Measurements from ENCODE around the gene KDM2B. TPM values are rescaled to one million over a fixed set of nuclear protein-coding genes. Genes with fewer than 3 reads are reported as not detected.

Gene KDM2B
- total RNA-seq, 4 donors from 2014 or later: 13.6 to 23.5 (median 20.0) TPM

GRCh38 chr12:121508533-121508932 is 72.3 kb downstream of the KDM2B start:
- intact Hi-C loops (cut with DNase I): no loop called here
- DNase-seq (ENCODE audit: extremely low spot score): no peak
- H3K4me1 ChIP-seq: no peaks in the 10 kb centered on the region
- H3K9me3 ChIP-seq: no peaks in the 10 kb centered on the region
- peaks cover 0 to 71% (median 53%) of the 10 kb centered on the region in 4 donors for H3K36me3 ChIP-seq
- H3K27me3 ChIP-seq: no peaks in the 10 kb centered on the region
- no peak overlapping the region for H3K27ac ChIP-seq (replicated peaks in 1 of 4)
- TF ChIP-seq EP300 (IDR thresholded peaks at IDR 0.05) (no peak), CTCF (IDR thresholded peaks at IDR 0.05) (no peak), POLR2A (IDR thresholded peaks at IDR 0.05; ENCODE audit: low read depth) (no peak), POLR2AphosphoS5 (IDR thresholded peaks at IDR 0.05) (no peak)
- WGBS: 92% methylated on average over 8 of the region's 11 CpGs
- no peak overlapping the region for H3K4me3 ChIP-seq

GRCh38 chr12:121507984-121508383 is 72.8 kb downstream of the KDM2B start:
- no peak overlapping the region for H3K27ac ChIP-seq (replicated peaks in 1 of 4)
- TF ChIP-seq POLR2A (IDR thresholded peaks at IDR 0.05; ENCODE audit: low read depth) (no peak), POLR2AphosphoS5 (IDR thresholded peaks at IDR 0.05) (no peak), CTCF (IDR thresholded peaks at IDR 0.05) (no peak), EP300 (IDR thresholded peaks at IDR 0.05) (no peak)
- H3K4me3 ChIP-seq: no peak overlapping the region
- 96% methylated on average over 3 of the region's 3 CpGs for WGBS
- peaks cover 0 to 71% (median 48%) of the 10 kb centered on the region in 4 donors for H3K36me3 ChIP-seq
- H3K4me1 ChIP-seq: no peaks in the 10 kb centered on the region
- DNase-seq (ENCODE audit: extremely low spot score): no peak
- H3K27me3 ChIP-seq: no peaks in the 10 kb centered on the region
- intact Hi-C loops (cut with DNase I): no loop called here
- H3K9me3 ChIP-seq: no peaks in the 10 kb centered on the region

GRCh38 chr12:121507245-121507644 is 73.6 kb downstream of the KDM2B start:
- Histone ChIP-seq H3K4me3 (no peak overlapping the region), H3K4me1 (no peaks in the 10 kb centered on the region), H3K27me3 (no peaks in the 10 kb centered on the region), H3K36me3 (peaks cover 0 to 65% (median 42%) of the 10 kb centered on the region in 4 donors), H3K27ac (replicated peaks in 1 of 4) (no peak overlapping the region), H3K9me3 (no peaks in the 10 kb centered on the region)
- DNase-seq (ENCODE audit: extremely low spot score): no peak
- 92% methylated on average over 8 of the region's 8 CpGs for WGBS
- intact Hi-C loops (cut with DNase I): no loop called here
- no peak for TF ChIP-seq CTCF (IDR thresholded peaks at IDR 0.05)
- TF ChIP-seq POLR2A (IDR thresholded peaks at IDR 0.05; ENCODE audit: low read depth): no peak
- no peak for TF ChIP-seq POLR2AphosphoS5 (IDR thresholded peaks at IDR 0.05)
- TF ChIP-seq EP300 (IDR thresholded peaks at IDR 0.05): no peak

- Histone ChIP-seq H3K4me3 (no peak overlapping the region), H3K36me3 (peaks cover 0 to 56% (median 37%) of the 10 kb centered on the region in 4 donors), H3K27ac (replicated peaks in 1 of 4) (no peak overlapping the region), H3K27me3 (no peaks in the 10 kb centered on the region), H3K9me3 (no peaks in the 10 kb centered on the region), H3K4me1 (peaks cover 2 to 9% (median 5%) of the 10 kb centered on the region in 4 donors)
- intact Hi-C loops (cut with DNase I): no loop called here
- WGBS: 71% methylated on average over 3 of the region's 3 CpGs
- DNase-seq (ENCODE audit: extremely low spot score): no peak
- TF ChIP-seq CTCF (IDR thresholded peaks at IDR 0.05) (no peak), POLR2A (IDR thresholded peaks at IDR 0.05; ENCODE audit: low read depth) (no peak), POLR2AphosphoS5 (IDR thresholded peaks at IDR 0.05) (no peak), EP300 (IDR thresholded peaks at IDR 0.05) (no peak)
These were observed 75.3 kb downstream of the KDM2B start for GRCh38 chr12:121505513-121505912.

GRCh38 chr12:121504505-121504904 is 76.3 kb downstream of the KDM2B start:
- DNase-seq (ENCODE audit: extremely low spot score): no peak
- Histone ChIP-seq H3K9me3 (no peaks in the 10 kb centered on the region), H3K36me3 (peaks cover 0 to 46% (median 27%) of the 10 kb centered on the region in 4 donors), H3K4me1 (peaks cover 9 to 16% (median 12%) of the 10 kb centered on the region in 4 donors), H3K4me3 (no peak overlapping the region), H3K27me3 (no peaks in the 10 kb centered on the region), H3K27ac (replicated peaks in 1 of 4) (no peak overlapping the region)
- intact Hi-C loops (cut with DNase I): no loop called here
- WGBS: 93% methylated on average over 13 of the region's 13 CpGs
- TF ChIP-seq POLR2AphosphoS5 (IDR thresholded peaks at IDR 0.05) (no peak), POLR2A (IDR thresholded peaks at IDR 0.05; ENCODE audit: low read depth) (no peak), CTCF (IDR thresholded peaks at IDR 0.05) (no peak), EP300 (IDR thresholded peaks at IDR 0.05) (no peak)

Measured in esophagus muscularis mucosa (tissue), 4 donors.